ENCODE data around the gene FUT8.

DNA sequence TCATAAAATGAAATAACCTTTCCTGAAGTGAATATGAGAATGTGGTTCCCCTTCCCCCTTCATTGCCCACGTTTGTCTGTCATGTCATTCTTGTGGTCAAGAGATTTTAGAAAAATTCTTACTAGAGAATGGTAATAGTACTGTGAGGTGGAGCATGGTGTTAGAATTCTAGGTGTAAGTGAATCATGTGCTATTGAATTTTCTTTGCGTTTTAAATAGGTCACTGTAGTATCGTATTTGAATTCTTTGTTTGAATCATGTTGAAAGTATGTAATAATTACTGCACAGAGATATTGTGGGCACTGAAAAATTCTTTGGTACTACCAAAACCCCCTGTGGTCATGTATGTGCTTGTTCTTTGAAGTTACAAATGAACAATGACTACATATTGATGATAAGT, 49.9 kb downstream of the FUT8 start:
- TF ChIP-seq, protein P1, sequence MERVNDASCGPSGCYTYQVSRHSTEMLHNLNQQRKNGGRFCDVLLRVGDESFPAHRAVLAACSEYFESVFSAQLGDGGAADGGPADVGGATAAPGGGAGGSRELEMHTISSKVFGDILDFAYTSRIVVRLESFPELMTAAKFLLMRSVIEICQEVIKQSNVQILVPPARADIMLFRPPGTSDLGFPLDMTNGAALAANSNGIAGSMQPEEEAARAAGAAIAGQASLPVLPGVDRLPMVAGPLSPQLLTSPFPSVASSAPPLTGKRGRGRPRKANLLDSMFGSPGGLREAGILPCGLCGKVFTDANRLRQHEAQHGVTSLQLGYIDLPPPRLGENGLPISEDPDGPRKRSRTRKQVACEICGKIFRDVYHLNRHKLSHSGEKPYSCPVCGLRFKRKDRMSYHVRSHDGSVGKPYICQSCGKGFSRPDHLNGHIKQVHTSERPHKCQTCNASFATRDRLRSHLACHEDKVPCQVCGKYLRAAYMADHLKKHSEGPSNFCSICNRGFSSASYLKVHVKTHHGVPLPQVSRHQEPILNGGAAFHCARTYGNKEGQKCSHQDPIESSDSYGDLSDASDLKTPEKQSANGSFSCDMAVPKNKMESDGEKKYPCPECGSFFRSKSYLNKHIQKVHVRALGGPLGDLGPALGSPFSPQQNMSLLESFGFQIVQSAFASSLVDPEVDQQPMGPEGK (CRISPR knock-in tag; IDR thresholded peaks at IDR 0.05; ENCODE audit: borderline replicate concordance): no peak
- no peak for TF ChIP-seq TCF4 (CRISPR knock-in tag; IDR thresholded peaks at IDR 0.05; ENCODE audit: borderline replicate concordance)
- no peak for TF ChIP-seq TOX (CRISPR knock-in tag; IDR thresholded peaks at IDR 0.05; ENCODE audit: borderline replicate concordance)
- TF ChIP-seq ARNTL (CRISPR knock-in tag; IDR thresholded peaks at IDR 0.05; ENCODE audit: borderline replicate concordance, low read depth): no peak
- no peak for TF ChIP-seq ZNF70 (CRISPR knock-in tag; IDR thresholded peaks at IDR 0.05)
- TF ChIP-seq, protein P2, sequence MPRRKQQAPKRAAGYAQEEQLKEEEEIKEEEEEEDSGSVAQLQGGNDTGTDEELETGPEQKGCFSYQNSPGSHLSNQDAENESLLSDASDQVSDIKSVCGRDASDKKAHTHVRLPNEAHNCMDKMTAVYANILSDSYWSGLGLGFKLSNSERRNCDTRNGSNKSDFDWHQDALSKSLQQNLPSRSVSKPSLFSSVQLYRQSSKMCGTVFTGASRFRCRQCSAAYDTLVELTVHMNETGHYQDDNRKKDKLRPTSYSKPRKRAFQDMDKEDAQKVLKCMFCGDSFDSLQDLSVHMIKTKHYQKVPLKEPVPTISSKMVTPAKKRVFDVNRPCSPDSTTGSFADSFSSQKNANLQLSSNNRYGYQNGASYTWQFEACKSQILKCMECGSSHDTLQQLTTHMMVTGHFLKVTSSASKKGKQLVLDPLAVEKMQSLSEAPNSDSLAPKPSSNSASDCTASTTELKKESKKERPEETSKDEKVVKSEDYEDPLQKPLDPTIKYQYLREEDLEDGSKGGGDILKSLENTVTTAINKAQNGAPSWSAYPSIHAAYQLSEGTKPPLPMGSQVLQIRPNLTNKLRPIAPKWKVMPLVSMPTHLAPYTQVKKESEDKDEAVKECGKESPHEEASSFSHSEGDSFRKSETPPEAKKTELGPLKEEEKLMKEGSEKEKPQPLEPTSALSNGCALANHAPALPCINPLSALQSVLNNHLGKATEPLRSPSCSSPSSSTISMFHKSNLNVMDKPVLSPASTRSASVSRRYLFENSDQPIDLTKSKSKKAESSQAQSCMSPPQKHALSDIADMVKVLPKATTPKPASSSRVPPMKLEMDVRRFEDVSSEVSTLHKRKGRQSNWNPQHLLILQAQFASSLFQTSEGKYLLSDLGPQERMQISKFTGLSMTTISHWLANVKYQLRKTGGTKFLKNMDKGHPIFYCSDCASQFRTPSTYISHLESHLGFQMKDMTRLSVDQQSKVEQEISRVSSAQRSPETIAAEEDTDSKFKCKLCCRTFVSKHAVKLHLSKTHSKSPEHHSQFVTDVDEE (CRISPR knock-in tag; IDR thresholded peaks at IDR 0.05): no peak
- no peak for TF ChIP-seq BACH2 (CRISPR knock-in tag; IDR thresholded peaks at IDR 0.05; ENCODE audit: borderline replicate concordance)
- no peak for TF ChIP-seq ZFP30 (CRISPR knock-in tag; IDR thresholded peaks at IDR 0.05)
- TF ChIP-seq, protein P3, sequence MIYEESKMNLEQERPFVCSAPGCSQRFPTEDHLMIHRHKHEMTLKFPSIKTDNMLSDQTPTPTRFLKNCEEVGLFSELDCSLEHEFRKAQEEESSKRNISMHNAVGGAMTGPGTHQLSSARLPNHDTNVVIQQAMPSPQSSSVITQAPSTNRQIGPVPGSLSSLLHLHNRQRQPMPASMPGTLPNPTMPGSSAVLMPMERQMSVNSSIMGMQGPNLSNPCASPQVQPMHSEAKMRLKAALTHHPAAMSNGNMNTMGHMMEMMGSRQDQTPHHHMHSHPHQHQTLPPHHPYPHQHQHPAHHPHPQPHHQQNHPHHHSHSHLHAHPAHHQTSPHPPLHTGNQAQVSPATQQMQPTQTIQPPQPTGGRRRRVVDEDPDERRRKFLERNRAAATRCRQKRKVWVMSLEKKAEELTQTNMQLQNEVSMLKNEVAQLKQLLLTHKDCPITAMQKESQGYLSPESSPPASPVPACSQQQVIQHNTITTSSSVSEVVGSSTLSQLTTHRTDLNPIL (CRISPR knock-in tag; IDR thresholded peaks at IDR 0.05; ENCODE audit: low read depth): no peak
- TF ChIP-seq RARB (CRISPR knock-in tag; IDR thresholded peaks at IDR 0.05): no peak
- TF ChIP-seq PPARA (CRISPR knock-in tag; IDR thresholded peaks at IDR 0.05; ENCODE audit: borderline replicate concordance): no peak
- no peak for TF ChIP-seq ZFP3 (CRISPR knock-in tag; IDR thresholded peaks at IDR 0.05)
